Activated naive CD8-positive, alpha-beta T cell treated with anti-CD3 and anti-CD28 coated beads for 36 hours (primary cell): Measurements from ENCODE around the gene ABHD17A. TPM values are rescaled to one million over a fixed set of nuclear protein-coding genes. Genes with fewer than 3 reads are reported as not detected.
"Not testable (repeated sequence)": the region's sequence is repeated elsewhere in the genome, so short reads cannot be mapped to it uniquely, and the experiment has no call there.

ENCODE experiments used
- DNase-seq: peaks from one replicate; pipeline ENCODE4 v3.0.0; 2021
- H3K27ac Mint-ChIP-seq: one replicate; pipeline ENCODE4 v1.8.0; 2022; ENCODE audit warnings: mild to moderate bottlenecking, moderate library complexity, mixed read lengths
- H3K27me3 Mint-ChIP-seq: one replicate; pipeline ENCODE4 v1.8.0; 2022; ENCODE audit warnings: mild to moderate bottlenecking, mixed read lengths
- H3K36me3 Mint-ChIP-seq: one replicate; pipeline ENCODE4 v1.8.0; 2021; ENCODE audit warnings: mild to moderate bottlenecking, mixed read lengths
- H3K4me1 Mint-ChIP-seq: one replicate; pipeline ENCODE4 v1.8.0; 2021; ENCODE audit warnings: mixed read lengths
- H3K4me3 Mint-ChIP-seq: one replicate; pipeline ENCODE4 v1.8.0; 2022; ENCODE audit warnings: mild to moderate bottlenecking, moderate library complexity, mixed read lengths
- H3K9me3 Mint-ChIP-seq: one replicate; pipeline ENCODE4 v1.8.0; 2022; ENCODE audit warnings: mixed read lengths
- total RNA-seq, 2 experiments: library from RNA; stranded (reverse); gene quantifications; one replicate each; pipeline ENCODE4 v1.2.3, GENCODE V29; 2021

Gene ABHD17A
- 100 to 1,000 TPM in 1 of 2 experiments, 10 to 100 TPM in 1; 98.7 to 106 TPM for total RNA-seq

- H3K4me1 Mint-ChIP-seq = peaks cover 19% of the 10 kb centered on the region
- peak within 1 kb of the TSS; percentile 94 for H3K27ac Mint-ChIP-seq
- H3K27me3 Mint-ChIP-seq, H3K9me3 Mint-ChIP-seq: not testable (repeated sequence)
- peak; percentile 95 for DNase-seq
- peak within 1 kb of the TSS; percentile 97 for H3K4me3 Mint-ChIP-seq
- H3K36me3 Mint-ChIP-seq = peaks cover 22% of the 10 kb centered on the region
These were observed at the start of gene ABHD17A for GRCh38 chr19:1885398-1886119. TSS of gene ABHD17A (minus strand) at chr19:1885496. CDS start at chr19:1881566, 3,930 bp downstream.

GRCh38 chr19:1933942-1934341 lies 48.6 kb upstream of the ABHD17A start:
- Mint-ChIP-seq H3K27me3 (no peaks in the 10 kb centered on the region), H3K4me1 (peaks cover 11% of the 10 kb centered on the region), H3K27ac (no peak overlapping the region), H3K4me3 (no peak overlapping the region), H3K36me3 (peaks cover 17% of the 10 kb centered on the region), H3K9me3 (peaks cover 13% of the 10 kb centered on the region)
- DNase-seq = no peak

- no peak overlapping the region for H3K4me3 Mint-ChIP-seq
- peaks cover 17% of the 10 kb centered on the region for H3K36me3 Mint-ChIP-seq
- DNase-seq = no peak
- no peak overlapping the region for H3K27ac Mint-ChIP-seq
- no peaks in the 10 kb centered on the region for H3K27me3 Mint-ChIP-seq
- peaks cover 10% of the 10 kb centered on the region for H3K4me1 Mint-ChIP-seq
- H3K9me3 Mint-ChIP-seq = peaks cover 13% of the 10 kb centered on the region
These were observed 47.9 kb upstream of the ABHD17A start for GRCh38 chr19:1933244-1933643.

- H3K4me3 Mint-ChIP-seq = no peak overlapping the region
- no peaks in the 10 kb centered on the region for H3K27me3 Mint-ChIP-seq
- H3K4me1 Mint-ChIP-seq = peaks cover 11% of the 10 kb centered on the region
- peaks cover 17% of the 10 kb centered on the region for H3K36me3 Mint-ChIP-seq
- no peak overlapping the region for H3K27ac Mint-ChIP-seq
- no peak for DNase-seq
- peaks cover 13% of the 10 kb centered on the region for H3K9me3 Mint-ChIP-seq
These were observed 47.1 kb upstream of the ABHD17A start for GRCh38 chr19:1932395-1932794.

- H3K27me3 Mint-ChIP-seq = no peaks in the 10 kb centered on the region
- peaks cover 13% of the 10 kb centered on the region for H3K9me3 Mint-ChIP-seq
- peaks cover 14% of the 10 kb centered on the region for H3K36me3 Mint-ChIP-seq
- no peak for DNase-seq
- H3K27ac Mint-ChIP-seq = no peak overlapping the region
- peaks cover 11% of the 10 kb centered on the region for H3K4me1 Mint-ChIP-seq
- no peak overlapping the region for H3K4me3 Mint-ChIP-seq
These were observed 46.1 kb upstream of the ABHD17A start for GRCh38 chr19:1931445-1931844.

- Mint-ChIP-seq H3K27me3 (no peaks in the 10 kb centered on the region), H3K9me3 (peaks cover 10% of the 10 kb centered on the region), H3K27ac (no peak overlapping the region), H3K36me3 (peaks cover 8% of the 10 kb centered on the region), H3K4me3 (peak overlapping the region; percentile 47), H3K4me1 (peaks cover 11% of the 10 kb centered on the region)
- peak; percentile 87 for DNase-seq
These were observed 43.9 kb upstream of the ABHD17A start for GRCh38 chr19:1929021-1929742.

- no peak overlapping the region for H3K27ac Mint-ChIP-seq
- peaks cover 15% of the 10 kb centered on the region for H3K4me1 Mint-ChIP-seq
- H3K4me3 Mint-ChIP-seq = no peak overlapping the region
- no peaks in the 10 kb centered on the region for H3K27me3 Mint-ChIP-seq
- H3K9me3 Mint-ChIP-seq = no peaks in the 10 kb centered on the region
- peaks cover 1% of the 10 kb centered on the region for H3K36me3 Mint-ChIP-seq
- no peak for DNase-seq
These were observed 40.2 kb upstream of the ABHD17A start for GRCh38 chr19:1925544-1925943.

GRCh38 chr19:1924320-1924961 lies 39.1 kb upstream of the ABHD17A start:
- Mint-ChIP-seq H3K36me3 (peaks cover 1% of the 10 kb centered on the region), H3K27me3 (no peaks in the 10 kb centered on the region), H3K27ac (no peak overlapping the region), H3K4me1 (peaks cover 8% of the 10 kb centered on the region), H3K9me3 (no peaks in the 10 kb centered on the region), H3K4me3 (no peak overlapping the region)
- DNase-seq = no peak

- Mint-ChIP-seq H3K36me3 (peaks cover 1% of the 10 kb centered on the region), H3K4me1 (peaks cover 8% of the 10 kb centered on the region), H3K9me3 (no peaks in the 10 kb centered on the region), H3K27ac (no peak overlapping the region), H3K4me3 (no peak overlapping the region), H3K27me3 (no peaks in the 10 kb centered on the region)
- peak; percentile 50 for DNase-seq
These were observed 38.0 kb upstream of the ABHD17A start for GRCh38 chr19:1923319-1923718.

- DNase-seq = no peak
- H3K36me3 Mint-ChIP-seq = peaks cover 1% of the 10 kb centered on the region
- H3K27ac Mint-ChIP-seq = no peak overlapping the region
- H3K9me3 Mint-ChIP-seq = no peaks in the 10 kb centered on the region
- H3K4me3 Mint-ChIP-seq = no peak overlapping the region
- peaks cover 7% of the 10 kb centered on the region for H3K4me1 Mint-ChIP-seq
- H3K27me3 Mint-ChIP-seq = no peaks in the 10 kb centered on the region
These were observed 37.5 kb upstream of the ABHD17A start for GRCh38 chr19:1922803-1923202.

GRCh38 chr19:1921825-1922224 lies 36.5 kb upstream of the ABHD17A start:
- Mint-ChIP-seq H3K27me3 (no peaks in the 10 kb centered on the region), H3K9me3 (no peaks in the 10 kb centered on the region), H3K4me1 (peaks cover 4% of the 10 kb centered on the region), H3K27ac (no peak overlapping the region), H3K36me3 (peaks cover 1% of the 10 kb centered on the region), H3K4me3 (no peak overlapping the region)
- DNase-seq = no peak

- no peak overlapping the region for H3K27ac Mint-ChIP-seq
These were observed 36.0 kb upstream of the ABHD17A start for GRCh38 chr19:1921326-1921725.

GRCh38 chr19:1920644-1921043 lies 35.3 kb upstream of the ABHD17A start:
- no peaks in the 10 kb centered on the region for H3K9me3 Mint-ChIP-seq
- H3K4me3 Mint-ChIP-seq = no peak overlapping the region
- H3K4me1 Mint-ChIP-seq = peaks cover 4% of the 10 kb centered on the region
- no peak for DNase-seq
- H3K27me3 Mint-ChIP-seq = no peaks in the 10 kb centered on the region
- peaks cover 1% of the 10 kb centered on the region for H3K36me3 Mint-ChIP-seq
- no peak overlapping the region for H3K27ac Mint-ChIP-seq

More at GRCh38 chr19:1921326-1921725, 36.0 kb upstream of the ABHD17A start:
- no peaks in the 10 kb centered on the region for H3K27me3 Mint-ChIP-seq
- H3K36me3 Mint-ChIP-seq = peaks cover 1% of the 10 kb centered on the region
- DNase-seq = no peak
- H3K4me3 Mint-ChIP-seq = no peak overlapping the region
- H3K4me1 Mint-ChIP-seq = peaks cover 4% of the 10 kb centered on the region
- H3K9me3 Mint-ChIP-seq = no peaks in the 10 kb centered on the region

GRCh38 chr19:1918975-1919374 lies 33.7 kb upstream of the ABHD17A start:
- Mint-ChIP-seq H3K4me1 (peaks cover 4% of the 10 kb centered on the region), H3K36me3 (peaks cover 1% of the 10 kb centered on the region), H3K27me3 (no peaks in the 10 kb centered on the region)

GRCh38 chr19:1917926-1918325 lies 32.6 kb upstream of the ABHD17A start:
- Mint-ChIP-seq H3K27ac (no peak overlapping the region), H3K27me3 (no peaks in the 10 kb centered on the region), H3K4me3 (no peak overlapping the region), H3K4me1 (peaks cover 4% of the 10 kb centered on the region), H3K36me3 (no peaks in the 10 kb centered on the region), H3K9me3 (no peaks in the 10 kb centered on the region)
- no peak for DNase-seq

More at GRCh38 chr19:1918975-1919374, 33.7 kb upstream of the ABHD17A start:
- DNase-seq = no peak
- no peak overlapping the region for H3K27ac Mint-ChIP-seq
- H3K4me3 Mint-ChIP-seq = no peak overlapping the region
- no peaks in the 10 kb centered on the region for H3K9me3 Mint-ChIP-seq
